GM19240 (cell line): ENCODE data around the gene ARID3A.
A peak's percentile ranks its signal among the peaks of the same experiment; 100 is the strongest.
"Not testable (repeated sequence)": the region's sequence is repeated elsewhere in the genome, so short reads cannot be mapped to it uniquely, and the experiment has no call there.

Experiments
- DNase-seq: peaks from one replicate; pipeline ENCODE4 v3.0.0; 2011; ENCODE audit warnings: low spot score; ENCODE audit not compliant: insufficient read length

Gene ARID3A

GRCh38 chr19:891421-892200, 34.2 kb upstream of the ARID3A start:
- DNase-seq: not testable (repeated sequence)

- DNase-seq: peak; percentile 60
Measured at GRCh38 chr19:892243-892893, 33.5 kb upstream of the ARID3A start.

GRCh38 chr19:892894-893689, 32.7 kb upstream of the ARID3A start, which contains the start of the genes MED16 and RNU6-9:
Gene MED16, minus strand, starts transcription at chr19:893187. Its CDS starts 2,056 bp downstream, at chr19:891131.
Gene RNU6-9, plus strand, starts transcription at chr19:893484.
- peak; percentile 100 for DNase-seq

GRCh38 chr19:896434-896833, 29.4 kb upstream of the ARID3A start:
- DNase-seq: no peak

GRCh38 chr19:896999-897398, 28.8 kb upstream of the ARID3A start:
- no peak for DNase-seq

GRCh38 chr19:897442-898039, 28.3 kb upstream of the ARID3A start:
- DNase-seq: no peak

- no peak for DNase-seq
Measured at GRCh38 chr19:898663-899062, 27.2 kb upstream of the ARID3A start.

- no peak for DNase-seq
Measured at GRCh38 chr19:899336-900042, 26.3 kb upstream of the ARID3A start.

- DNase-seq: no peak
Measured at GRCh38 chr19:900043-900301, 25.9 kb upstream of the ARID3A start.

- DNase-seq: no peak
Measured at GRCh38 chr19:900302-901111, 25.3 kb upstream of the ARID3A start.

GRCh38 chr19:901216-902092, 24.4 kb upstream of the ARID3A start:
- DNase-seq: no peak

- DNase-seq: no peak
Measured at GRCh38 chr19:902093-902370, 23.8 kb upstream of the ARID3A start.

GRCh38 chr19:902446-903226, 23.2 kb upstream of the ARID3A start:
- no peak for DNase-seq

- DNase-seq: no peak
Measured at GRCh38 chr19:903266-903797, 22.5 kb upstream of the ARID3A start.

GRCh38 chr19:904545-904944, 21.3 kb upstream of the ARID3A start:
- no peak for DNase-seq

- no peak for DNase-seq
Measured at GRCh38 chr19:906480-906879, 19.4 kb upstream of the ARID3A start.

GRCh38 chr19:907183-907853, 18.5 kb upstream of the ARID3A start:
- DNase-seq: no peak
